GM21576 (cell line): ENCODE results near the gene FICD.
"Not testable (repeated sequence)": the region's sequence is repeated elsewhere in the genome, so short reads cannot be mapped to it uniquely, and the experiment has no call there.

Experiments
- ATAC-seq: cut with Tn5 transposase; IDR thresholded peaks from one replicate; pipeline ENCODE4 v1.9.1; 2021; ENCODE audit warnings: mild to moderate bottlenecking, moderate library complexity; ENCODE audit not compliant: unreplicated experiment

FICD gene

DNA sequence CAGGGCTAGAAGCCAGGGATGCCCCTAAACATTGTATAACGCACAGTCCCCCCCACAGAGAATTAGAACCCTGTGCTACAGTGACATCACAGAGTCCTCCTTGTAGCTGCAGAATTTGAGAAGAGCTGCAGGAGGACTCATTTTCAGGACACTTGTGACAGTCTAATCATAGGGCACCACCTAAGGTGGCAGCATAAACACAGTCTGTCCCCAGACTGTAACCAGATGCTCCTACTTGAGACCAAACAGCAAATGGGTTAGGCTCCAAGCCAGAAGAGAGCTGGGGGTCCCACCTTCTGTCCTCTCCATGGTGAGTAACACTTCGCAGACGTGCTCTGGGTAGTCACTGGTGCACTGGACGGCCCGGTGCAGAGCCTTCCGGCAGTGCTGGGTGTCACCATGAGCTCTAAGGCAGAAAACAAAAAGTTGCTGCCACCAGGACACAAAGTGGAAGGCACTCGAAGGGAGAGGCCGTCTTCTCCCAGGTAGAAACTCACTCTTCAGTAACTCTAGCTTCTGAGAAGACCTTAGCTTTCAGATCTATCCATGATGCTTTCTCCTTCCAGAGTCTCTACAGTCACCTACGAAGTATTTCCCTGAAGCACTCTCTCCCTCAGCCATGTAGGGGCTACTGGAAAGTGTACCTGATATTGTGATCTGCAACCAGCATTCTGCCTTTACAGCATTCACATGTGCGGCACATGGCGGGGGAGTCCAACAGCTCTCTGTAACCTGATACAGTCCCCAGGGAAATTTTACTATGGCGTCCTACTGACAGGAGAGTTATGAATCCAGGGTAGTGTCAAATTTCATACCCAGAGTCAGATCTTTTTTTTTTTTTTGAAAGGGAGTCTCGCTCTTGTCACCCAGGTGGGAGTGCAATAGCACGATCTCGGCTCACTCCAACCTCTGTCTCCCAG is 17.1 kb downstream of the FICD start:
- ATAC-seq, result no peak

DNA sequence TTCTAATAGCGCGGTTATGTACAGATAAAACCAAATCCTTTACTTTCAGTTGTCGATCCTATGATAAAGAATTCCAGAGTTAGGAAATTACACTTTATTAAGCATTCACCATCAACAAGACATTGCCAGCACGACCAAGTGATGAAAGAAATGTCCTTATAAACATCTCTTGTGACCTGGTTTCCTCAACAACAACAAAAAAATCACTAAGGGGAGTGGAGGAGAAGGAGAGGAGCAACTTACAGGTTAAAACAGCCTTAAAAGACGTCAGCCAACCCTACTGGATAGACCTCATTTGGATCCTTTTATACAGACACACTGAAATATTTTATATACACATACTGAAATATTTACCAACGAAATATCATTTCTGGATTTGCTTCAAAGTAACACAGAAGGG is 23.1 kb downstream of the FICD start:
- no peak for ATAC-seq

DNA sequence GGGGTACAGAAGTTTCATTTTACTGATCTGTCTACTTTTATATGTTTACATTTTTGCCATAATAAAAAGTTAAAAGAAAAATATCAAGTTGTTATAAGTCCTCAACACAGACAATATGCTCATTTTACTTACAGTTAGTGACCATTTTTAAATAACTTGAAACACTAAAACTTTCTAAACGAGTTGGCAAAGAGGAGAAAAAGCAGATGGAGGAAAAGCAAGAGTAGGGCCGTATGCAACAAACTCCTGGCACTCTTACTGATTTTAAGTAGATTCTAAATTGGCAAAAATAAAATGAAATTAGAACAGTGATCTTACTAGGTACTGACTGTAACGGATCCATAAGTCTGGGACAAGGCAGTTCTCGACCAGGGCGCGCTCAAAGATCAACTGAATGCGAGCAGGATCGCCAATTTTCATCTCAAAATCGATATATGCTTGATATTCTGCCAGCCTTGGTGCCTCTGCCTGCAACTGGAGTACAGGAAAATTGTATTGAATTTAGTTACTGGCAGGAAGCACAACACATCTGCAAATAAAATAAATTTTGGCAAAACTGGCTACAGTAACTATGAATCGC is 23.6 kb downstream of the FICD start:
- no peak for ATAC-seq

DNA sequence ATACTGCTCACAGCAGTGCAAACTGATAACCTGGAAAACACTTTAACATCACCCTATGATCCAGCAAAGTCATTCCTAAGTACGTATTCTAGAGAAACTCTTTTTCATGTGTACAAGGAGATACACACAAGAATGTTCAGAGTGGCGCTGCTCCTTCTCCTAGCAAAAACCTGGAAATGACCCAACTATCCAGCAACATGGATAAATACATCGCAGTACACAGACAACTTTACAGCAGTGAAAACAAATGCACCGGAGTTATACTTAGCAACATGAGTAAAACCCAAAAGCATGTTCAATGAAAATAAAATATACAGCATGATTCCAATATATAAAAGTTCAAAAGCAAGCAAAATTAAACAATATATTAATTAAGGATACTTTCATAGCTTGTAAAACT is 27.2 kb downstream of the FICD start:
- ATAC-seq, result no peak

DNA sequence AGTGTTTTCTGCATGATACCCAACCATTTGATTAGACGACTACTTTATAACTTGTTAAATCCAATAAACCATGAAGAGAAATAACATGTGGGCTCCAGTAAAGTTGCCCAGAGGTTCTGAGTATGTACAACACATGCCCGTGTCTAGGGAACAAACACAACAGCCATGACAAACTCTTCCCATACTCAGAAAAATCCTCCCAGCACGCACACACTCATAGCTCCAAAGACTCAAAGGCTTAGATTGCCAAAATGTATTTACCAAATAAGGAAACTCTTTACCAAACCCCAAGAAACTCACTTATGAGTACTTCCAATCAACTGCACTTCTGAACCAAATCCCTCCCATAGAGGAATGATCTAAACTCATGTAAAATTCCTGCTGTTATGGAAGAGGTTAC is 28.6 kb downstream of the FICD start:
- ATAC-seq, result no peak

DNA sequence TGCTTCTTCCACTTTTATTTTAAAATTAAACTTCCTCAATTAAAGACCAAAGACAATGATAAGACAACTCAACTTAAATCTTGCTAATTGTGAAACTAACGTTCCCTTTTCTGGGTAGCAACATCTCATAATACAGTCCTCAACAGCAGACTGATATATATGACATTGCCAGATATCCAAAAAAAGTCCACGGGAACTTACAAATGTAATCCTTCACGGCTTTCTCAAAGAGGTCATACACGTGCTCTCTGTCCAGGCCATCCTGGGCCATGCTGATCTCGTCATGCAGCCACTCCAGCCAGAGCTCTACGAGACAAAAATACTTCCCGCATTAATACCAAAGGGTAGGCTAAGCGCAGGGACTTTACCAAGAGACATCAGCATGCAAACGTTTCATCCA is 32.6 kb downstream of the FICD start:
- ATAC-seq, result no peak

DNA sequence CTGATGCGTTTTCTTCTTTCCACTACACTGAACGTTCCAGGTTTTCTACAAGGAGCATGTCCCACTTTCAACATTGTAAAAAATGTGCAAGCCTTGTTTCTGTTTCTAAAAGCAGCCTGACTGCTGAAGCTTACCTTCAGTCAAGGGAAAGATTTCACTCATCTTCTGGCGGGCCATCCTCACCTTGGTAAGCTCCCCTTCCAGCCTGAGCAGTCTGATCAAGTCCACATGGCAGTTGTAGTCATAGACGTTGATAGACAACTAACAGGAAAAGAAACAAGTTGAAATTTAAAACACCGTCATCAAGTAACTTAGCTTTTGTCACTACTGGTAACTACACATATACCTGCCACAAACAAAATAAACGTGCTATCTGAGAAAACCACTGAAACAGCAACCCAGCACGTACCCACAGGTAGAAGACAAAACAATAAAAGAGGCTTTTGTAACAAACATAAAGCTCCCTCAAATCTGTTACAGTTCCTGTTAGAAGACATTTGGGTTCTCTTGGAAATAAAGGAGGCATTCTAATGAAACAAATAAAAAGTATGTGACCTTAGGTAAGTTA is 34.0 kb downstream of the FICD start:
- no peak for ATAC-seq

DNA sequence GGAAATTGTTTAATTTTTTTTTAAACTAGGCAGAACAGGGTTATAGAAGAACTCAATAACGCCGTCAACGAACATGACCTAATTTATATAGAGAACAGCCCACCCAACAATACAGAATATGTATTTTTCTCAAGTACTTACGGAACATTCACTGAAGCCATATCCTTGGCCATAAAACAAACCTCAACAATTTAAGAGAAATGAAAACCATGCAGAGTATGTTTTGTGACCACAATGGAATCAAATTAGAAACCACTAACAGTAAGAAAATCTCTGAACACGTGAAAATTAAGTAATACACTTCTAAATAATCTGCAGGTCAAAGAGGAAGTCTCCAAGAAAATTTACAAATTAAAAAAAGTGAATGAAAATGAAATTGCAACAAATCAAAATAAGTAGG is 36.5 kb downstream of the FICD start:
- no peak for ATAC-seq

DNA sequence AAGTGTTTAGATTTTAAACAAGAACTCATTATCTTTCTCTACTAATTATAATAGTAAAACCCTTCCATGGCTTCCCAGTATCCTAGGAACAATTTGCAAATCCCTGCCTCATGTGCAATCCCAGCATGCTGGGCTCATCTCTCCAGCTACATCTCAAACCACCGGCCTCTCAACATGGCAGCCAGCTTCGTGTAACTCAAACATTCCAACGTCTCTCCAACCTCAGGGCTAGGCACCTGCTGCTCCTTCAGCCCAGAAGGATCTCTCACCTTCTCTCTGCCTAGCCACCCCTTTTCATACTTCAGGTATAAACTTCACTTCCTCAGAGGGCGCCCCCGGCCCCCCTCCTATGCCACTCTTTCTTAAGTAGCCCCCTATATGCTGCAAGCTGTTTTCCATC is 38.7 kb downstream of the FICD start:
- ATAC-seq, result no peak

DNA sequence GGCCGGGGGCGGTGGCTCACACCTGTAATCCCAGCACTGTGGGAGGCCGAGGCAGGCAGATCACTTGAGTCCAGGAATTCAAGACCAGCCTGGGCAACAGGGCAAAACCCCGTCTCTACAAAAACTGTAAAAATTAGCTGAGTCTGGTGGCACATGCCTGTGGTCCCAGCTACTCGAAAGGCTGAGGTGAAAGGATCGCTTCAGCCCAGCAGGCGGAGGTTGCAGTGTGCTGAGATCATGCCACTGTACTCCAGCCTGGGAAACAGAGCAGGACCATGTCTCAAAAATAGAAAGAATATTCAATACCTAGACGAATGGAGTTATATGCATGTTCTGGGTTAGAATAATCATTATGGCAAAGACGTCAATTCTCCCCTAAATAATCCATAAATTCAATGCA is 40.3 kb downstream of the FICD start:
- not testable (repeated sequence) for ATAC-seq

DNA sequence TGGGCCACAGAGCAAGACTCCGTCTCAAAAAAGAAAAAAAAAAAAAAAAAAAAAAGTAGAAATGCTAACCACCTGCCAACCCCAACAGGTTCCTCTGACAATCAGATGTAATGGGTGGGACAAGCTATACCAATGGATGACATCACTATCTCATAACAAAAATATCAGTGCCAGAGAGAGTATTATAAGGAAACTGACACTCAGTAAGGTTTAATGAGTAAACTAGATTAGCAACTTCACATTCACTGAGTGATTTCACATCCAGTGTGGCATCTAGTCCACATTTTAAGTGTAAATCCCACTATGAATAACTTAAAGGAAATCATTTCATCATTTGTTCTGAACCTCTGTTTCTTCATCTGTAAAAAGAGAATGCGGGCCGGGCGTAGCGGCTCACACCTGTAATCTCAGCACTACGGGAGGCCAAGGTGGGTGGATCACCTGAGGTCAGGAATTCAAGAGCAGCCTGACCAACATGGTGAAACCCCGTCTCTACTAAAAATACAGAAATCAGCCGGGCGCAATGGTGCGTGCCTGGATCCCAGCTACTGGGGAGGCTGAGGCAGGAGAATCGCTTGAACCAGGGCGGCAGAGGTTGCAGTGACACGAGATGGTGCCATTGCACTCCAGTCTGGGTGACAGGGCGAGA is 44.1 kb downstream of the FICD start:
- no peak for ATAC-seq

DNA sequence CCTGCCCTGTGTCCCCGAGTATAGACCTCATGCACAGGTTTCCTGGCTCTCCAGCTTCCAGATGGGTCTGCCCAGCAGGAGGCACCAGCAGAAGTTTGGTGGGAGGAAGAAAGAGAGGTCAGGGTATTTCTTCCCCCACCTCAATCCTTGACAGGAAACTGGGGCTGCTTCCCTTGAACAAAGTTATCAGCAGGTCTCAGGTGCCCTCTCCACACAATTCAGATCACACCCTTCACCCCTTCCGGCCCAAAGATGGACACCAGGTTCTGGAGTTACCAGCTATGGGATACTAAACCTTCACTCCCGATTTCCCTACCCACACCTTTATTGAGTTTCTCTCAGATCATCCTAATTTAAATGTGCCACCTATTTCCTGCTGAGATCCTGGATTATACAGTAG is 44.7 kb downstream of the FICD start:
- ATAC-seq, result no peak

DNA sequence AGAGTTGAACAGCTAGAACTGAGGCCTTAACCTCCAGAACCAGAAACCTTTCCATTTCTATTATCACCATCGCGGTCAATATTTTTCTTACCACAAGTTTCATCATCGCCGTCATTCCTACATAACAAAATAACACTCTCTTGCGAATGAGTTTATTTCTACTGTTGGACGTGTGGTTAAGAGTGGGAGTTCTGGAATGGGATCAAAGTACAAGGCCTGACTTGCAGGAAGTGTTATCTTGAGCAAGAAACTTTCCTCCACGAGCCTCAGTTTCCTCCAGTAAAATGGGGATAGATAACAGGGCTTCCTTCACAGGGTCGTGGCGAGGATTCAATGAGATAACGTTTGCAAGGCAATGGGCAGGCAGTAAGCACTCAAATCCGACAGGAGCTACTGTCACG is 45.2 kb downstream of the FICD start:
- no peak for ATAC-seq

DNA sequence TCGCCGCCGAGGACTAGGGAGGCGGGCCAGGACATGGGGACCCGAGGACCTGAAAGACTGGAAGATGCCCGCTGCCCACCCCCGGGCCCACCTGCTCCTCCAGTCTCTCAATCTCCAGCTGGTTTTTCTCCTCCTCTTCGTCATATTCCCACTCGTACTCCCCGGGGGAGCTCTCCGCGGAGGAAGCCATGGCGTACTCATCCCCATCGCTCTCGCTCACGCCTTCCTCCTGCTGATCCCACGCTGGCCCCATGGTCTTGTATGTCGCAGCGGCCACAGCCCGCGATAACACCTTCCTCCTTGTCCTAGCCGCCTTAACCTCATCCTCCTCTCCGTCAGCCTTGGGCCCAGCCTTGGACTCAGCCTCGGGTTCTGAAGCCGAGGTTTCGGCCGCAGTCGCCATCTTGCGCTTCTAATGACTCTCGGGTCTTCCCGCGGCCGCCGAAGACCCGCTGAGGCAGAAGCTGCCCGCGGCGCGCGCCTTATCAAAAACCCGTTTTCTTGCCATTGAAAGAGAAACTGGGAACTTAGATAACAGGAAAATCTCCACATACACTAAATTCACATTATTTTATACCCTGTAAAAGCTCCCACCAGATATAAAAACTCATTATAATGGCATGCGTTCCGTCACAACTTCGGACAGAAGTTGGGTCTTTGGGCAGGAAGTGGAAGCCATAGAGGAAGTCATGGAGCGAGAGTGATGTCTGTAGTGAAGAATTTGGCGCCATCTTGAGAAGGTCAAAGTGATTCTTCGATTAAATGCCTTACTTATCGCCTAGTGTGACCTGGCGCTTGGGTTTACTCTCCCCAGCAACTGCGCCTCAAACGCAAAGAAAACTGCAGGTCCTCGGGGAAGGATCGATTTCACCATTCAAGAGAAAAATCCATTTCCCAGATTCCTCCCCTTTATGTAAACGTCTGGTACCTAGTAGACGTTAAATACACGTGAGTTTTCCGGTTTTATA is 46.0 kb downstream of the FICD start, which contains the start of gene SART3:
SART3 (minus strand) TSS at position 422 of the 968 bp plus-strand sequence; CDS start at position 403, 19 bp downstream.
- peak; percentile 33 for ATAC-seq

DNA sequence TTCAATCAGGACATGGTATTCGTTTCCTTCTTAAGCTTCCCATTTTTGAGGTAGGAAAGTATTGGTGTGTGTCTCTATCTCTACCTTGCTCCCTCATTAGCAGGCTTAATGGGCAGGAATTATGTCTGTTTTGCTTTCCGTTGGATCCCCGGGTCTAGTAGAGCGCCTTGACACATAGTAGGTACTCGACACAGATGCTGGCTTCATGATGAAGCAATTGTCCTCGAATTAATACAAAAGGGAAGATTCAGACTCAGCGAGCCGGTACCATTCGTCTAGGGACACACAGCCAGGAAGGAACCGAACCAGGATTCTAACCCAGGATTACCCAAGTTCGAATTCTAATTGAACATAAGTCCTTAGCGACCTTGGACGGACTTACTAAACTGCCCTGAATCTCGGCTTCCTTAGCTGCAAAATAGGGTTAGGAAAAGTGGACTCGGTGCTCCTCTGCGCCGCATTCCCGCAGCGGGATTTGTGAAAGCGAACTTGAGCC is 46.8 kb downstream of the FICD start:
- no peak for ATAC-seq

DNA sequence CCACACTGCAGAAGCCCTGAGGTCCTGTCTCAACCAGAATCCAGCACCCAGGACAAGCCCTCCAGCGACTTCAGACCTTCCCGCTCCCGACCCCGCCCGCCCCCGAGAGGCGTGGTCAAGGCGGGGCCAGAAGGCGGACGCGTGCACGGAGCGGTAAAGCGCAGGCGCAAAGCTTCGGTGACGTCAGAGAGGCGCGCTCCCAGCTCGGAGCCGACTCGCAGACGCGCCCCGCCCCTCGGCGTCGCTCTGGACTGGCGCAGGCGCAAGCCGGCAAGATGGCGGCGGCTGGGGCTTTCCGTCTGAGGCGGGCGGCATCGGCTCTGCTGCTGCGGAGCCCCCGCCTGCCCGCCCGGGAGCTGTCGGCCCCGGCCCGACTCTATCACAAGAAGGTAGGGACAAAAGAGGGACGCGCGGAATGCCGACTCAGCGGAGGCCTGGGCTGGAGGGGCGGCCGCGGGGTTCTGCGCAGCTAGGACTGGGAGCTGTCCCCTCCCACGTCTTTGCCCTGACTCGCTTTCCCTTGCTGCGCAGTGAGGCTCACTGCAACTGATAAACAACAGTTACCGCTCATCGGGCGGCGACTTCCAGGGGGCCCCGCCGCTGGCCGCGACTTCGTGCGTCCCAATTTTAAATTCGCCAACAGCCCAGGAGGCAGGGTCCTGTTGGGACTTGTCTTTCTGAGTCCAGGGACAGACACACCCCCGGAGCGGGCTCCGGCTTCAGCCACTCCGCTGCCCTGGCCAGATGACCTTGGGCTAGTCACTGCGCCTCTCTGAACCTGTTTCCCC is 47.5 kb downstream of the FICD start, which contains the start of gene ISCU:
ISCU (plus strand) TSS at position 249 of the 788 bp plus-strand sequence; CDS start at position 276, 27 bp downstream.
- peak; percentile 51 for ATAC-seq

DNA sequence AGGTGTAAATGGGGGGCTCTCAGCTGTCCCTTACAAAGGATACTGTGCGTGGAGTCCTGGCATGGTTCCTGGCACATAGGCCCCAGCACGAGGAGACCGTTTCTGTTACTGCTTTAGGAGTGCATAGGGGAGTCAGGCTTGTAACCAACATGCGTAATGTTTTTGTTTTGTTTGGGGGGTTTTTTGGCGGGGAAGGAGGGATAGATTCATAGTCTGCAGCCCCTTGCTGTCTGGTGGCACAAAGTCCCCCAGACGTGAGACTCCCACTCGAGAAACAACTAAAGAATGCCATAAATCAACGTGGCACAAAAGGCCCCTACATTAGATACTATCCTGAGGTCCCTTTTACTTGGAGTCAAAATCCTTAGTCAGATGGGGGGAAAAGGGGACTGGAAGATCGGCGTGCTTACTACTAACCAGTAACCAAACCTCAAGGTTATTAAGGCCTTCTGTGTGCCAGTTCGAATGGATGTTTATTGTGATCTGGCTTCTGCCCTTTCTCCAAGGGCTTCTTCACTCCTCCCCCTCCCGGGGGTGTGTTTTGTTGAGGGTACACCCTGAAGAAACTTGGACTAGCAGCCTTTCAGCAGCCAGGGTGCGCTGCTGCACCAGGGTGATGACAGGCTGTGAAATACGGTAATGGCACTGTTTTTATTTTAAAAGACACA is 48.2 kb downstream of the FICD start:
- ATAC-seq, result peak; percentile 39

DNA sequence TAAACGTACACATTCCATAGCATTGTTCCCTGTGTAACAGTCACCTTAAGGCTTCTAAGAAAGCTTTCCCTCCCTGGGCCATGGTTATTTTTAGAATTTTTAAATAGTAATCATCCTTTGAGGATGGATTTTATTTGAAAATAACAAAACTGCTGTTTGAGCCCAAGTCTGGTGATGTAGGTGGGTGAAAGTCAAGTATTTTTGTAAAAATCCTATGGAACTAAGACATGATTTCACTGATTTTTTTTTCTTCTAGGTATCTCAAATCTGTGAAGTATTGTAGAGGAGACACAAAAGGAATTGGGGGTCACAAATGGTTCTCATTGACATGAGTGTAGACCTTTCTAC is 48.7 kb downstream of the FICD start:
- no peak for ATAC-seq

DNA sequence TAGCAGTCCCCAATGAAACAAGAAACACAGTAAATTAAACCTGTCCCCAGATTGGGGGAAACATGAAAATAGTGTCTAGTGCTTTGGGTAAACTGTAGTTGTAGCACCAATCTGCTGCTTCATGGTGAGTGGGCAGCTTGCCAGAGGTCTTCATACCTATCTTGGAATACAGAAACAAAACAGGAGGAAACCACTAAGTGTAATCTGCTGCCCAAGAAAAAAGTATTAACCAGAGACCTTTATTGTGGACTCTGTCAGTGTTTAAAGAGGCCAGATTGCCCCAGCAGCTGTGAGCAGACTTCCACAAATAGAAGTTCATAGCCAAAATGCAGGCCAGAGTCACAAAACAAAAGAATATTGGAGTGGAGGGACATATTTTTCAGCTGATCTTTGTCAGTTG is 49.6 kb downstream of the FICD start:
- no peak for ATAC-seq
